ENCODE data around the gene HIPK4.

GRCh38 chr19:40337594-40337993, 52.4 kb downstream of the HIPK4 start:
- TF ChIP-seq POU6F1 (CRISPR knock-in tag; IDR thresholded peaks at IDR 0.05; ENCODE audit: borderline replicate concordance, low read depth) (no peak), RARB (CRISPR knock-in tag; IDR thresholded peaks at IDR 0.05) (no peak), ZNF8 (CRISPR knock-in tag; IDR thresholded peaks at IDR 0.05) (no peak), BACH2 (CRISPR knock-in tag; IDR thresholded peaks at IDR 0.05; ENCODE audit: borderline replicate concordance) (no peak), PATZ1 (CRISPR knock-in tag; IDR thresholded peaks at IDR 0.05; ENCODE audit: borderline replicate concordance) (no peak), SNAI2 (CRISPR knock-in tag; IDR thresholded peaks at IDR 0.05) (no peak), GLIS3 (CRISPR knock-in tag; IDR thresholded peaks at IDR 0.05) (no peak), ISL1 (CRISPR knock-in tag; IDR thresholded peaks at IDR 0.05) (no peak), PPARA (CRISPR knock-in tag; IDR thresholded peaks at IDR 0.05; ENCODE audit: borderline replicate concordance) (no peak), ZC3H10 (CRISPR knock-in tag; IDR thresholded peaks at IDR 0.05) (no peak), ZNF70 (CRISPR knock-in tag; IDR thresholded peaks at IDR 0.05) (no peak)
